Neural cell (in vitro differentiated cells): ENCODE measurements around the gene MLLT10.

Experiments used
- CTCF ChIP-seq: fragments of 450-650 bp; IDR thresholded peaks from 2 replicates; pipeline ENCODE4 v1.5.1; 2014; ENCODE audit warnings: antibody characterized with exemption, mild to moderate bottlenecking, moderate library complexity; ENCODE audit not compliant: poor library complexity, severe bottlenecking
- MXI1 ChIP-seq: fragments of 450-650 bp; conservative IDR thresholded peaks from 2 replicates; pipeline ENCODE4 v1.6.1; 2014; ENCODE audit warnings: antibody characterized with exemption, mild to moderate bottlenecking; ENCODE audit not compliant: poor library complexity, severe bottlenecking
- POLR2AphosphoS5 ChIP-seq: IDR thresholded peaks from 2 replicates; pipeline ENCODE4 v1.6.1; 2012
- RAD21 ChIP-seq: fragments of 450-650 bp; conservative IDR thresholded peaks from 2 replicates; pipeline ENCODE4 v1.6.1; 2014; ENCODE audit warnings: antibody characterized with exemption, mild to moderate bottlenecking, moderate library complexity

- no peak for TF ChIP-seq CTCF
- no peak for TF ChIP-seq RAD21
- no peak for TF ChIP-seq POLR2AphosphoS5
- TF ChIP-seq MXI1: no peak
Observed at GRCh38 chr10:21556527-21556926, 22.5 kb downstream of the MLLT10 start.
